Cardiac fibroblast (primary cell): Measurements from ENCODE around the gene SEMG1.

Source experiments
- DNase-seq, 2 donors: peaks; one replicate each; pipeline versions ENCODE4 v3.0.0 to v3.0.0-alpha.2; 2010; ENCODE audit warnings: low read depth in 2 of 2
- H3K4me3 ChIP-seq, 2 donors: replicated peaks in 1 of 2; 1 replicate in 1 of 2; 2 replicates in 1 of 2; pipeline ENCODE4 v1.5.1; 2011; ENCODE audit warnings: low read depth in 2 of 2, low read length in 2 of 2, mild to moderate bottlenecking in 2 of 2, moderate library complexity in 1 of 2
- TF ChIP-seq, protein P1 (sequence below): IDR thresholded peaks from one replicate; pipeline ENCODE4 v1.5.1; 2011; ENCODE audit warnings: low read depth, mild to moderate bottlenecking, low read length, inconsistent platforms

The SEMG1 gene

DNA sequence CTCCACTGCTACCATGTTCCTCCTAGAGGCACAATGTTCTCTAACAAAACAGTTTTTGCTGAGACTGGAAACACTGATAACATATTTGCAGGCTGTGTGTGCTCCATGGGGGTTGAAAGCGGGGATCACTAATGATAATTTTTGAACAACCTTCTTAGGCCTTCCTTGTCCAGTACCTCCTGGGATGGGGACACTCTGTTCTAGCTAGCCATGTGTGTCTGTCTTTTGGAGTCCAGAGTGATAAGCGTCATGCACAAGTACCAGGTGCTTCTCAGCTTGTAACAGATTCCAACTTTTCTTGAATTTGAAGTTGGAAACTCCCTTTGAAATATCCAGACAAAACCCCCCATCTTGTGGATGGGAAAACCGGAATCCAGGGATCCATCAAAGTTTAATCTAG lies 17.0 kb upstream of the SEMG1 start:
- DNase-seq: no peak
- no peak overlapping the region for H3K4me3 ChIP-seq
- TF ChIP-seq, protein P1, sequence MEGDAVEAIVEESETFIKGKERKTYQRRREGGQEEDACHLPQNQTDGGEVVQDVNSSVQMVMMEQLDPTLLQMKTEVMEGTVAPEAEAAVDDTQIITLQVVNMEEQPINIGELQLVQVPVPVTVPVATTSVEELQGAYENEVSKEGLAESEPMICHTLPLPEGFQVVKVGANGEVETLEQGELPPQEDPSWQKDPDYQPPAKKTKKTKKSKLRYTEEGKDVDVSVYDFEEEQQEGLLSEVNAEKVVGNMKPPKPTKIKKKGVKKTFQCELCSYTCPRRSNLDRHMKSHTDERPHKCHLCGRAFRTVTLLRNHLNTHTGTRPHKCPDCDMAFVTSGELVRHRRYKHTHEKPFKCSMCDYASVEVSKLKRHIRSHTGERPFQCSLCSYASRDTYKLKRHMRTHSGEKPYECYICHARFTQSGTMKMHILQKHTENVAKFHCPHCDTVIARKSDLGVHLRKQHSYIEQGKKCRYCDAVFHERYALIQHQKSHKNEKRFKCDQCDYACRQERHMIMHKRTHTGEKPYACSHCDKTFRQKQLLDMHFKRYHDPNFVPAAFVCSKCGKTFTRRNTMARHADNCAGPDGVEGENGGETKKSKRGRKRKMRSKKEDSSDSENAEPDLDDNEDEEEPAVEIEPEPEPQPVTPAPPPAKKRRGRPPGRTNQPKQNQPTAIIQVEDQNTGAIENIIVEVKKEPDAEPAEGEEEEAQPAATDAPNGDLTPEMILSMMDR: no peak

DNA sequence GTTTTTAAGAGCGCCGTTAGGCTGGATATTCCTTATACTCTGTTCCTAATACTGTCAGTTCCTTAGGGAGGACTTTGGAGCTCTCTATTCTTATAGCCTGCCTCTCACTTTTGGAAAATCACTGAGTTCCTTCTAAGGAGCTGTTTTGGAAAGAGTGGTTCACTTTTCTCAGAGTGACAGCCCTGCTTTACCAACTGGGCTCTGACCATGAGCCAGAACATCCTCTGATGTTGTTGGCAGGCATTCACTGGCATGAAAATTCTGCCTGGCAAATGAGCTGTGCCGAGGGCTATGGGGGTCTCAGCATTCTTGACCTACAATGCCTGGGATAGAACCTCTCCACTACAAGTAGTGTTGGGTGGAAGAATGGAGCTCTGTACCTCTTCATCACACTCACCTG lies 14.9 kb upstream of the SEMG1 start:
- H3K4me3 ChIP-seq: no peak overlapping the region
- TF ChIP-seq, protein P1: no peak
- no peak for DNase-seq

DNA sequence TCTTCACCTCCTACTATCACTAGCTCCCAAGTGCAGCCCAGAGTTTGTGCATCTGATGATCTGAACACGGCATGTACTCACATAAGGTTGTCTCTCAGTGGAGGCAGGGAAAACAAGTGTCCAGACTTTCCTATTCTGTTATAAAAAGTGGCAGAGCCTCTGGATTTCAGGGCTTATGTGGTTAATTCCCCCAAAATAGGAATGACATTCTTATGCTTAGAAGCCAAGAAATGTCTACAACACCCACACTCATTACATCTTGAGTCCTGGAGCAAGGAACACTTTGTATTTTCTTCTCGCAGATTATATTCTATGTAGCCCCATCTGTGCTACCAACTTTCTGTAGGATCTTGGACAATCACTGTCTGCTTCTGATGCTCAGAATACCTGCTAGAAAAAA lies 13.5 kb upstream of the SEMG1 start:
- no peak for DNase-seq
- TF ChIP-seq, protein P1: no peak
- H3K4me3 ChIP-seq: no peak overlapping the region

DNA sequence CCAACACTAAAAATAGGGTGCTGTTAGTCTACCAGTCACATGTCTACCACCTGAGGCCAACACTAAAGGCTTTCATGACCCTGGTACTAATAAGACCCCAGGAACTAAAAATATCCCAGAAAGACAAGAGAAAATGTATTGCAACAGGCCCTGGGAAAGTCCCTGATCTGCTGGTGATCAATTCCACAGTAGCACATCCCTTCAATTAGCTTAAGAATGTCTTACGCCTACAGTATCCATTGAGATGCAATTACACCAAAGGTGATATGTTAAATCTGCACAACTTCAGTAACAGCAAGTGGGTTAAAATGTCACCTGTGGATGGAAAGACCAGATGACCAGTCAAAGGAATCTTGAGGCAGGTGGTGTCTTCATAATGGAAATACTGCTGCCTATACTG lies 3.1 kb downstream of the SEMG1 start:
- TF ChIP-seq, protein P1: no peak
- H3K4me3 ChIP-seq: no peak overlapping the region
- DNase-seq: no peak

DNA sequence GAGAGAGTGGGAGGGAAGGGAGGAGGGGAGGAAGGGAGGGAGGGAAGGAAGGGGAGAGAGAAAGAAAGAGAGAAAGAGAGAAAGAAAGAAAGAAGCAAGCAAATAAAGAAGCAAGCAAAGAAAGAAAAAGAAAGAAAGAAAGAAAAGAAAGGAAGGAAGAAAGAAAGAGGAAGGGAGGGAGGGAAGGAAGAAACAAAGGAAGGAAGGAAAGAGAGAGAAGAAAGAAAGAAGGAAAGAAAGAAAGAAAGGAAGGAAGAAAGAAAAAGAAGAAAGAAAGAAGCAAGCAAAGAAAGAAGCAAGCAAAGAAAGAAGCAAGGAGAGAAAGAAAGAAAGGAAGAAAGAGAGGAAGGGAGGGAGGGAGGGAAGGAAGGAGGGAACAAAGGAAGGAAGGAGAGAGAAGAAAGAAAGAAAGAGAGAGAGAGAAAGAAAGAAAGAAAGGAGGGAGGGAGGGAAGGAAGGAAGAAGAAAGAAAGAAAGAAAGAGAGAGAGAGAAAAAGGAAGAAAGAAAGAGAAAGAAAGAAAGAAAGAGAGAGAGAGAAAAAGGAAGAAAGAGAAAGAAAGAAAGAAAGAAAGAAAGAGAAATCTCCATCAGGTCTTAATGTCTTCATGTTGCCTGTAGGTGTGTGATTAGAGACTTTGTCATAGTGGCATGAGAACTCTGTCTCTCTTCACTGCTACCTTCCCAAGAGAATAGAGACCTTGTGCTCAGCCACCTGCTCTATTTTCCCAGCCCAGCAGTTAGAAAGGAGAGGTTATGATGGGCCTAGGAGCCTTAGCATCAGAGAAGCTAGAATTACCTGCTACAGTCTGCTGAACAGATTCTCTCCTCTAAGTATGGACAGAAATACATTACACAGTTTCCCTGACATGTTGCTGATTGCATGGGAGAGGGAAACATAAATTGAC lies 5.0 kb downstream of the SEMG1 start:
- no peak for DNase-seq
- H3K4me3 ChIP-seq: no peak overlapping the region
- TF ChIP-seq, protein P1: no peak

DNA sequence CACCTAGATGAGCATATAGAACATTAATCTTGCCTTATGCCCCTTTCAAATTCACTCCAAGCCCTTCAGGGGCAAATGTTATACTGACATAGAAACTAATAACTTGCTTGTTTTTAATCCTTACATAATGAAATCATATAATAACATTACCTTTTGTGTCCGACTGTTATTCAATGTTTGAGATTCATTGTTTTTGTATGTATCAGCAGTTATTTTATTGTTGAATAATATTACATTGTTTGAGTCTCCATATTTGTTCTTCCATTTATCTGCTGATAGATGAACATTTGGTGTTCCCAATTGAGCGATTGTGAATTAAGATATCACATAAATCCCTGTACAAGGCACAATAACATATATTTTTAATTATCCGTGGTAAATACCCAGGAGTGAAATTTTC lies 6.0 kb downstream of the SEMG1 start:
- H3K4me3 ChIP-seq: no peak overlapping the region
- DNase-seq: no peak
- TF ChIP-seq, protein P1: no peak
